Osteocyte (in vitro differentiated cells): Measurements from ENCODE around the gene DYNC1H1. TPM values are rescaled to one million over a fixed set of nuclear protein-coding genes. Genes with fewer than 3 reads are reported as not detected.

ENCODE experiments used
- DNase-seq: peaks from one replicate; pipeline ENCODE4 v3.0.0; 2021; ENCODE audit warnings: mixed read lengths; ENCODE audit not compliant: unreplicated experiment; ENCODE audit errors: extremely low spot score
- H3K27ac Mint-ChIP-seq: one replicate; pipeline ENCODE4 v1.8.0; 2021; ENCODE audit warnings: mild to moderate bottlenecking, mixed read lengths; ENCODE audit not compliant: unreplicated experiment
- H3K27me3 Mint-ChIP-seq: one replicate; pipeline ENCODE4 v1.8.0; 2021; ENCODE audit warnings: mixed read lengths; ENCODE audit not compliant: unreplicated experiment
- H3K36me3 Mint-ChIP-seq: one replicate; pipeline ENCODE4 v1.8.0; 2021; ENCODE audit warnings: mixed read lengths; ENCODE audit not compliant: unreplicated experiment
- H3K4me1 Mint-ChIP-seq: one replicate; pipeline ENCODE4 v1.8.0; 2021; ENCODE audit warnings: mixed read lengths; ENCODE audit not compliant: unreplicated experiment
- H3K4me3 Mint-ChIP-seq: one replicate; pipeline ENCODE4 v1.8.0; 2021; ENCODE audit warnings: mild to moderate bottlenecking, moderate library complexity, mixed read lengths; ENCODE audit not compliant: unreplicated experiment
- H3K9me3 Mint-ChIP-seq: one replicate; pipeline ENCODE4 v1.8.0; 2021; ENCODE audit warnings: mixed read lengths; ENCODE audit not compliant: unreplicated experiment
- CTCF ChIP-seq: fragments of 200-600 bp; sonication (generic); IDR thresholded peaks from 2 replicates; pipeline ENCODE4 v1.5.0; 2021; ENCODE audit warnings: antibody characterized with exemption, mild to moderate bottlenecking, moderate library complexity
- total RNA-seq: library from RNA; stranded (reverse); gene quantifications from 2 replicates; pipeline ENCODE4 v1.2.1, GENCODE V29; 2021

Gene DYNC1H1
- total RNA-seq, 1 donor from 2014 or later: 821 TPM

- no peak for DNase-seq
- Mint-ChIP-seq H3K27me3 (no peaks in the 10 kb centered on the region), H3K36me3 (peaks cover 74% of the 10 kb centered on the region), H3K9me3 (no peaks in the 10 kb centered on the region), H3K27ac (no peak overlapping the region), H3K4me3 (no peak overlapping the region), H3K4me1 (no peaks in the 10 kb centered on the region)
- TF ChIP-seq CTCF: no peak
Measured at GRCh38 chr14:102016420-102017090, 52.2 kb downstream of the DYNC1H1 start.

- H3K9me3 Mint-ChIP-seq: no peaks in the 10 kb centered on the region
- no peaks in the 10 kb centered on the region for H3K27me3 Mint-ChIP-seq
- peaks cover 74% of the 10 kb centered on the region for H3K36me3 Mint-ChIP-seq
- no peaks in the 10 kb centered on the region for H3K4me1 Mint-ChIP-seq
- DNase-seq: no peak
- H3K4me3 Mint-ChIP-seq: no peak overlapping the region
- no peak overlapping the region for H3K27ac Mint-ChIP-seq
- no peak for TF ChIP-seq CTCF
Measured at GRCh38 chr14:102018251-102018650, 53.9 kb downstream of the DYNC1H1 start.

GRCh38 chr14:102019006-102019540 lies 54.7 kb downstream of the DYNC1H1 start:
- DNase-seq: no peak
- Mint-ChIP-seq H3K27me3 (no peaks in the 10 kb centered on the region), H3K27ac (no peak overlapping the region), H3K4me1 (no peaks in the 10 kb centered on the region), H3K36me3 (peaks cover 74% of the 10 kb centered on the region), H3K9me3 (no peaks in the 10 kb centered on the region), H3K4me3 (no peak overlapping the region)
- TF ChIP-seq CTCF: no peak

- Mint-ChIP-seq H3K4me1 (no peaks in the 10 kb centered on the region), H3K27me3 (no peaks in the 10 kb centered on the region), H3K27ac (no peak overlapping the region), H3K4me3 (no peak overlapping the region), H3K36me3 (peaks cover 69% of the 10 kb centered on the region), H3K9me3 (no peaks in the 10 kb centered on the region)
- DNase-seq: no peak
- TF ChIP-seq CTCF: no peak
Measured at GRCh38 chr14:102020058-102020971, 55.9 kb downstream of the DYNC1H1 start.

- DNase-seq: no peak
- Mint-ChIP-seq H3K9me3 (no peaks in the 10 kb centered on the region), H3K27me3 (no peaks in the 10 kb centered on the region), H3K4me1 (peaks cover 10% of the 10 kb centered on the region), H3K4me3 (no peak overlapping the region), H3K36me3 (peaks cover 61% of the 10 kb centered on the region), H3K27ac (no peak overlapping the region)
- no peak for TF ChIP-seq CTCF
Measured at GRCh38 chr14:102026934-102027333, 62.6 kb downstream of the DYNC1H1 start.
